GM18909 (cell line): ENCODE data around the gene NDC80.
"Not testable (repeated sequence)": the region's sequence is repeated elsewhere in the genome, so short reads cannot be mapped to it uniquely, and the experiment has no call there.

ENCODE experiments used
- ATAC-seq: cut with Tn5 transposase; IDR thresholded peaks from one replicate; pipeline ENCODE4 v1.9.1; 2021; ENCODE audit warnings: mild to moderate bottlenecking; ENCODE audit not compliant: unreplicated experiment, poor library complexity

NDC80 gene

DNA sequence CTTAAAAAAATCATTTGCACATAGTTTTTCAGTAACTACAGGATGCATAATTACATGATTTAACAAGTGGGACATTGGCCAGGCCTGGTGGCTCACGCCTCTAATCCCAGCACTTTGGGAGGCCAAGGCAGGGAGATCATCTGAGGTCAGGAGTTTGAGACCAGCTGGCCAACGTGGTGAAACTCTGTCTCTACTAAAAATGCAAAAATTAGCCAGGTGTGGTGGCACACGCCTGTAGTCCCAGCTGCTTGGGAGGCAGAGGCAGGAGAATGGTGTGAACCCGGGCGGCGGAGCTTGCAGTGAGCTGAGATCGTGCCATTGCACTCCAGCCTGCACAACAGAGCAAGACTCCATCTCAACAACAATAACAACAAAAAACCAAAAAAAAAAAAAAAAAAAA lies 90.9 kb downstream of the NDC80 start:
- not testable (repeated sequence) for ATAC-seq

DNA sequence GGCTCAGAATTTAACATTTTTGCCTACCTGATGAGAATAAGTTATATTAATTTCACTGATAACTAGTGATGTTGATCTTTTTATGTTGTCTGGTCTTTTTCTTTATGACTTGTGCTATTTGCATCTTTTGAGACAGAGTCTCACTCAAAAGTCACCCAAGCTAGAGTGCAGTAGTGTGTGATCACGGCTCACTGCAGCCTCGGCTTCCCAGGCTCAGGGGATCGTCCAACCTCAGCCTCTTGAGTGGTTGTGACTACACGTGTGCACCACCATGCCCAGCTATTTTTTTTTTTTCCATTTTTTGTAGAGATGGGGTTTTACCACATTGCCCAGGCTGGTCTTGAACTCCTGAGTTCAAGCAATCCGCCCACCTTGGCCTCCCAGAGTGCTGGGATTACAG lies 91.6 kb downstream of the NDC80 start:
- peak; percentile 54 for ATAC-seq
